Globus pallidus (tissue), 1 donor: ENCODE measurements around the gene PAQR6.
A peak's percentile ranks its signal among the peaks of the same experiment; 100 is the strongest.

ENCODE experiments used
- DNase-seq: peaks from one replicate; pipeline ENCODE4 v3.0.0-alpha.2; 2015; ENCODE audit warnings: low spot score

The PAQR6 gene

GRCh38 chr1:156247460-156248322, at the start of gene PAQR6:
PAQR6 (minus strand) TSS chr1:156248056; CDS start chr1:156246731, 1,325 bp downstream.
- peak; percentile 98 for DNase-seq

DNA sequence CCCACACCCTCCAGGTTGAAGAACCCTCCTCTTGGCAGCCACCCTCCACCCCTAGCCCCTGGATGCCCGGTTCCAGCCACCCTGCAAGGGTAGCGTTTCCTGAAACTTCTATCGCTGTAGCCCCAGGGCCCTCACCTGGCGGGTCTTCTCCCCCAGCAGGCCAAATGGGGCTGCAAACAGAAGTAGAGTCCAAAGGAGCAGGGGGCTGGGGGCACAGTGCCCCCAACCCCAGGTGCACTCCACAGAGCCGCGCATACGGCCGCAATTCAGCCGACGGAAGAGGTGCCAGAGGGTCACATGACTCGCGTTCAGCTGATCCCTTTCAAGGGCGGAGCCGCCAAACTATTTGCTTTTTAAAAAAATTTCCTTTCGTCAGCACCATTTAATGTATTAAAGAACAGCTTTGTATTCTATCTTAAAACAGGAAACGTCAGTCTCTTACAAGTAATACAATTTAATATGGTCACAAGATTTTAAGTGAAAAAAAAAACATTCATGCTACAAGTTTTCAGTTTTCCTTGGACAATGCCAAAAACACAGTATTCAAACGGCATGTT, 47.6 kb upstream of the PAQR6 start, which contains the start of gene GLMP:
Gene GLMP (minus strand): TSS at position 289 of the 557 bp plus-strand sequence. CDS start 34 bp downstream, at position 255.
- peak; percentile 69 for DNase-seq

GRCh38 chr1:156293895-156294294, 46.0 kb upstream of the PAQR6 start:
- DNase-seq, result no peak

- DNase-seq, result no peak
Measured at GRCh38 chr1:156293098-156293434, 45.2 kb upstream of the PAQR6 start.

GRCh38 chr1:156291226-156292061, 43.6 kb upstream of the PAQR6 start:
- peak; percentile 86 for DNase-seq

- no peak for DNase-seq
Measured at GRCh38 chr1:156289857-156290256, 42.0 kb upstream of the PAQR6 start.

GRCh38 chr1:156286061-156286460, 38.2 kb upstream of the PAQR6 start:
- no peak for DNase-seq

- DNase-seq, result no peak
Measured at GRCh38 chr1:156285437-156285836, 37.6 kb upstream of the PAQR6 start.

DNA sequence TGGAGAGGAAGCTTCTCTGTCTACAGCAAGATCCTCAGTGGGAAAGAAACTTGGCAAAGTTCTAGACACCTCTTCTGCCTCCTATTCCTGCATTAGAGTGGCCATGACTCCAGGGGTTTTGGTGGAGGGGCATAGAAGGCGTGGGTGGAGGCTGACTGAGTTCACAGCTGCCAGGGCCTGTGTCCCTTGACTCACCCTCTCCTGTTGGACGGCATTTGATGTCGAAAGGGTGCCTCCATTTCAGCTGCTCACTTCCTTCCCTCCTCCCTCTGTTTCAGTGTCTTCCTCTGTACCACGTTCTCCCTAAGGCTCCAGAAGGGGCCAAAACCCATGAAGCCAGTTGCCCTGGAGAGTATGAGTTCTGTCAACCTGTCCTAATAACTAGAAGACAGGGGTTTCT, 36.9 kb upstream of the PAQR6 start:
- DNase-seq, result no peak

DNA sequence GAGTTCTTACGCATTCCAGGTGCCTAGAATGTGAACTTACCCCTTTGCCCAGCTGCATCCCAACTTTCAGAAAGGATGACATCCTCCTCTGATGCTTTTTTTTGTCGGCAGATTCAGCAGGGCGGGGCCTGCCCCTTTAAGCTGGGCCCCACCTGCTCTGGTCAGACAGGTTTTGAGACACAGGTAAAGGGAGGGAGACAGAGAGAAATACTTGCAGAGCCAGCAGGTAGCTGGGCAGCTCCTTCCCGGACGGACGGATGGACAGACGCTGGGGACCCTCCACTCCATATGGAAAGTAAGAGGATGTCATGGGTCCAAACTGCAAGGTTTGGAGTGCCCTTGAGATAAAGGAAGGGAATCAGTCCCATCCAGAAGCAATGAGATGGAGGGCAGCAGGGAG, 36.3 kb upstream of the PAQR6 start, which contains the start of gene TMEM79:
Gene TMEM79 (plus strand): TSS at position 214 of the 400 bp plus-strand sequence. CDS start 902 bp downstream, outside the sequence.
- DNase-seq, result no peak

DNA sequence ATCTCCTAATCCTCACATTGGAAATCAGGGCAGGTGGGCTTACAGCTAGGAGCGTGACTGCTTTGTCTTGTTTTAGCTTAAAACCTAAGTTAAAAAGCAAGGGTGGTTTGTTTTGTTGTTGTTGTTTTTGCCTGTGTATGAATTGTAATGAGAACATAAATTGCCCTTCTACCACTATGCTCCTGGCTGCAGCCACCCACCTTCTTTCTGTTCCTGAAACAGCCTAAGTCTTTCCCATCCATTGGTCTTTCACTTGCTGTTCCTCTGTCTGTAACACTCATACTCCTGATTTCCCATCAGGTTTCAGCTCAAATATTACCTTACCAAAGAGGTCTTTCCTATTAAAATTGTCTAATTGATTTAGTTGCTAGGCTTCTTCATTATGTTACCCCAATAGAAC, 35.7 kb upstream of the PAQR6 start:
- DNase-seq, result no peak

GRCh38 chr1:156282479-156283222, 34.8 kb upstream of the PAQR6 start, which contains the start of gene SMG5:
SMG5 (minus strand) TSS chr1:156282825; CDS start chr1:156282680, 145 bp downstream.
- peak; percentile 95 for DNase-seq

GRCh38 chr1:156281693-156282478, 34.0 kb upstream of the PAQR6 start:
- DNase-seq, result no peak

GRCh38 chr1:156281281-156281680, 33.4 kb upstream of the PAQR6 start:
- no peak for DNase-seq

GRCh38 chr1:156279837-156280236, 32.0 kb upstream of the PAQR6 start:
- no peak for DNase-seq

DNA sequence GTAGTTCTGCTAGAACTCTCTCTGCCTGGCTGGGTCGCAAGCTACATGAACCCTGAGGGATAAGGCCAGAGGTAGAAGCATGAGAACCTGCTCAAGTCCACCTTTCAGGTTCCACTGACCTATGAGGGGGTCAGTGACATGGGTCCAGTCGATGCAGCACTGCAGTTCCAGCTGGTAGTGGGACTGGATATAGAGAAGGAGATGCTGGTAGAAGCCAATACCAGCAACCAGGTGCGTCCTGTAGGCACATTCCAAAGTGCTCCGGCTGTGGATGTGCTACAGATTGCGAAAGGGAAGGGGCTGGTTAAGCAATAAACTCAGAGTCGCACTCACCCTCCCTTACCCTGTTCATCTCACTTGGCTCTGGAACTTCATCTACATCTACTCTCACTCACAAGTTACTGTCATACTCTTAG, 29.1 kb upstream of the PAQR6 start:
- DNase-seq, result no peak

DNA sequence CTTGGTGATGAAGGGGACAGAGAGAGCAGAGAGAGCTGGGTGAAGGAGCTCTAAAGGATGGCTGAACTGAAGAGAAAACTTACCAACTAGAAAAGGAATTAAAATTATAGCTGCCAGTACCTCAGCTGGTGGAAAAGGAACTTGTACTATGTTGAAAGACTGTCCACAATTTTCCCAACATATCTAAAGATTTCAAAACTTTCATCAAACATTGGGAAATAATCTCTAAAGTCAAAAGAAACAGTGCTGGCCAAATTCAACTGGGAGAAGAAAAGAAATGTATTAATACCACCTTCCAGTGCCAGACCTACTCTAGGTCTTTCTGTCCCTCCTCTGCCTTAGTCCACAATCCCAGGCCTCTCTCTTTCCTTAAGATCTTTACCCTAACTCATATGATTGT, 28.7 kb upstream of the PAQR6 start:
- DNase-seq, result no peak

DNA sequence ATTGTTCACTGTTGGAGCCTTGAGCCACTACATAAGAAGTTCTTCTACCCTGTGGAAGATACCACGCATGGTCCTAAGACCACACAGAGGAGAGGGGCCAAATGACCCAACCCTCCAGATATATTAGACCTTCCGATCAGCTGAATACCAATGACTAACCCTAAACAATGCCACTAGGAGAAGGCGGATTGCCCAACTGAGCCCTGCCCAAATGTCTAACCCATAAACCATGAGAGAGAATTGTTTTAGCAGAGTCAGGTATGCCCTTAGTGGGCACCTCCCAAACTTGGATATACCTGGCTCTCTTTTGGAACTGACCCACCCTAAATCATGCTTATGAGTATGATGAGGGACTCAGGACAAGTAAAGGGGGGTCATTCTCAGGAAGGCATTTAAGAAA, 22.5 kb upstream of the PAQR6 start:
- no peak for DNase-seq

GRCh38 chr1:156268336-156268735, 20.5 kb upstream of the PAQR6 start:
- no peak for DNase-seq

GRCh38 chr1:156266051-156266450, 18.2 kb upstream of the PAQR6 start:
- no peak for DNase-seq

DNA sequence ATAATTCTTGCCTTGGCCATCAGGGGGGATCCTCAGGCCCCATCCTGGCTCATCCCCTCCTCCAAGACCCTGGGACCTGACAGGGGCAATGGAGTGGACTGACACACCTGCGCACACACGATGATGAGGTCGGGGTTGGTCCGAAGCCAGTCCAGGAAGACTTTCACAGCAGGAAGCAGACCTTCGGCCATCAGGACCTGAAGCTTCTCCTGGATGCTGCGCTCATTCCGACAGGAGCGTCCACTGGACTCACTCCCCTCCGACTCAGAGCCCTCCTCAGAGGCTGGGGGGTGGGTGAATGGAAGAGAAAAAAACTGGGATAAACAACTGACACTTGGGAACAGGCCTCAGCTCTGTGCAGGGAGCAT, 15.4 kb upstream of the PAQR6 start:
- no peak for DNase-seq
